Mesendoderm (in vitro differentiated cells): ENCODE results near the gene STRN.
A peak's percentile ranks its signal among the peaks of the same experiment; 100 is the strongest.
"Not testable (repeated sequence)": the region's sequence is repeated elsewhere in the genome, so short reads cannot be mapped to it uniquely, and the experiment has no call there.

ENCODE experiments used
- DNase-seq: peaks from one replicate; pipeline ENCODE4 v3.0.0; 2013
- H2AK5ac ChIP-seq: 2 replicates; pipeline ENCODE4 v1.6.1; 2013; ENCODE audit warnings: low read length, inconsistent platforms
- H2BK120ac ChIP-seq: 2 replicates; pipeline ENCODE4 v1.6.1; 2013; ENCODE audit warnings: low read depth, mild to moderate bottlenecking, low read length, moderate library complexity, mixed read lengths
- H2BK15ac ChIP-seq: replicated peaks from 2 replicates; pipeline ENCODE4 v1.6.1; 2013; ENCODE audit warnings: low read depth, mild to moderate bottlenecking, moderate library complexity
- H2BK5ac ChIP-seq: 2 replicates; pipeline ENCODE4 v1.6.1; 2013; ENCODE audit warnings: low read length, inconsistent platforms
- H3K18ac ChIP-seq: 2 replicates; pipeline ENCODE4 v1.6.1; 2013; ENCODE audit warnings: mild to moderate bottlenecking, low read length, mixed read lengths
- H3K23ac ChIP-seq: one replicate; pipeline ENCODE4 v1.6.1; 2013; ENCODE audit warnings: low read length
- H3K27ac ChIP-seq: 2 replicates; pipeline ENCODE4 v1.5.1; 2013; ENCODE audit warnings: low read depth, mild to moderate bottlenecking, inconsistent platforms, low read length, moderate library complexity
- H3K27me3 ChIP-seq: 2 replicates; pipeline ENCODE4 v1.6.1; 2013; ENCODE audit warnings: low read length, control low read depth, mild to moderate bottlenecking, inconsistent platforms; ENCODE audit not compliant: insufficient read depth, poor library complexity
- H3K36me3 ChIP-seq: 2 replicates; pipeline ENCODE4 v1.6.1; 2013; ENCODE audit warnings: low read length, inconsistent platforms; ENCODE audit not compliant: control insufficient read depth, insufficient read depth
- H3K4ac ChIP-seq: one replicate; pipeline ENCODE4 v1.6.1; 2013; ENCODE audit warnings: low read depth, mild to moderate bottlenecking, low read length, moderate library complexity
- H3K4me1 ChIP-seq: 2 replicates; pipeline ENCODE4 v1.6.1; 2013; ENCODE audit warnings: low read depth, low read length, inconsistent platforms; ENCODE audit not compliant: control insufficient read depth
- H3K4me2 ChIP-seq: 2 replicates; pipeline ENCODE4 v1.6.1; 2013; ENCODE audit warnings: low read length
- H3K4me3 ChIP-seq: 2 replicates; pipeline ENCODE4 v1.5.1; 2013; ENCODE audit warnings: mild to moderate bottlenecking, low read length
- H3K56ac ChIP-seq: one replicate; pipeline ENCODE4 v1.6.1; 2013; ENCODE audit warnings: low read length
- H3K79me1 ChIP-seq: 2 replicates; pipeline ENCODE4 v1.6.1; 2013; ENCODE audit warnings: low read length, inconsistent platforms
- H3K79me2 ChIP-seq: 2 replicates; pipeline ENCODE4 v1.6.1; 2013; ENCODE audit warnings: mild to moderate bottlenecking, low read length; ENCODE audit not compliant: control insufficient read depth, insufficient read depth
- H3K9ac ChIP-seq: 2 replicates; pipeline ENCODE4 v1.6.1; 2013; ENCODE audit warnings: low read length, inconsistent platforms
- H4K5ac ChIP-seq: one replicate; pipeline ENCODE4 v1.6.1; 2013; ENCODE audit warnings: low read length
- H4K8ac ChIP-seq: one replicate; pipeline ENCODE4 v1.6.1; 2013; ENCODE audit warnings: low read depth, mild to moderate bottlenecking, control low read depth, low read length, moderate library complexity
- WGBS: extraction: QIAGEN DNeasy Blood & Tissue Kit; methylation state at CpG from one replicate; pipeline ENCODE4 v1.1.7; 2013; ENCODE audit warnings: low lambda C conversion rate, missing lambda C conversion rate; ENCODE audit not compliant: insufficient coverage; ENCODE audit errors: extremely low coverage; 5-methylcytosine and 5-hydroxymethylcytosine counted together

STRN gene

DNA sequence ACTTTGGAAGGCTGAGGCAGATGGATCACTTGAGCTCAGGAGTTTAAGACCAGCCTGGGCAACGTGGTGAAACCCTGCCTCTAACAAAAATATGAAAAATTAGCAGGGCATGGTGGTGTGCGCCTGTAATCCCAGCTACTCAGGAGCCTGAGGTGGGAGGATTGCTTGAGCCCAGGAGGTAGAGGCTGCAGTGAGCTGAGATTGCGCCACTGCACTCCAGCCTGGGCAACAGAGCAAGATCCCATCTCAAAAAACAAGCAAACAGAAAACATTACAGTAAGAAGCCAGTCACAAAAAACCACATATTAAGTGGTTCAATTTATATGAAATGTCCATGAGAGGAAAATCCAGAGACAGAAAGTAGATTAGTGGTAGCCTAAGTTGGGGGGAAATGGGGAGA, 12.7 kb upstream of the STRN start:
- not testable (repeated sequence) for H4K8ac ChIP-seq, H3K9ac ChIP-seq, H3K27me3 ChIP-seq, H3K27ac ChIP-seq, H3K4me1 ChIP-seq, H3K4ac ChIP-seq, H3K18ac ChIP-seq, H4K5ac ChIP-seq, H2AK5ac ChIP-seq, H2BK5ac ChIP-seq, H2BK120ac ChIP-seq, H3K4me3 ChIP-seq, H3K79me1 ChIP-seq, H3K56ac ChIP-seq, H3K4me2 ChIP-seq, DNase-seq, H3K23ac ChIP-seq, H3K79me2 ChIP-seq, H3K36me3 ChIP-seq, H2BK15ac ChIP-seq
- no CpG with 5 or more reads among the region's 3 CpGs for WGBS

DNA sequence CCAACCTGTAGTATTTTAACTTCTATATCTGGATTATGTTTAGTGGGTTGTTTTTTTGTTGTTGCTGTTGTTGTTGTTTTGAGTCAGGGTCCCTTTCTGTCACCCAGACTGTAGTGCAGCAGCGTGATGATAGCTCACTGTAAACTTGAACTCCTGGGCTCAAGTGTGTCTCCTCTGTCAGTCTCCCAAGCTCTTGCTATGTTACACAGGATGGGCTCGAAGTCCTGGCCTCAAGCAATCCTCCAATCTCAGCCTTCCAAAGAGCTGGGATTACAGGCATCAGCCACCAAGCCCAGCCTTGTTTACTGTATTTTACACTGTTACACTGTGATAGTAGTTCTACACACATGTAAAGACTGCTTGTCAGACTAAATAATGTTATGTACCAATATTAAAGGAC, 9.7 kb upstream of the STRN start:
- H3K23ac ChIP-seq, result no peak overlapping the region
- H3K27me3 ChIP-seq, result no peaks in the 10 kb centered on the region
- WGBS, result no CpG with 5 or more reads among the region's 2 CpGs
- H3K4me3 ChIP-seq, result no peak overlapping the region
- H3K79me1 ChIP-seq, result no peaks in the 10 kb centered on the region
- no peak overlapping the region for H2BK15ac ChIP-seq
- no peak overlapping the region for H3K56ac ChIP-seq
- H2BK5ac ChIP-seq, result no peak overlapping the region
- H3K27ac ChIP-seq, result no peak overlapping the region
- no peak overlapping the region for H3K4ac ChIP-seq
- no peak overlapping the region for H4K5ac ChIP-seq
- no peak overlapping the region for H3K9ac ChIP-seq
- H3K36me3 ChIP-seq, result no peaks in the 10 kb centered on the region
- no peak overlapping the region for H4K8ac ChIP-seq
- no peak overlapping the region for H3K4me2 ChIP-seq
- H3K18ac ChIP-seq, result no peak overlapping the region
- no peak overlapping the region for H2BK120ac ChIP-seq
- H2AK5ac ChIP-seq, result no peak overlapping the region
- DNase-seq, result no peak
- no peaks in the 10 kb centered on the region for H3K4me1 ChIP-seq
- H3K79me2 ChIP-seq, result no peaks in the 10 kb centered on the region

DNA sequence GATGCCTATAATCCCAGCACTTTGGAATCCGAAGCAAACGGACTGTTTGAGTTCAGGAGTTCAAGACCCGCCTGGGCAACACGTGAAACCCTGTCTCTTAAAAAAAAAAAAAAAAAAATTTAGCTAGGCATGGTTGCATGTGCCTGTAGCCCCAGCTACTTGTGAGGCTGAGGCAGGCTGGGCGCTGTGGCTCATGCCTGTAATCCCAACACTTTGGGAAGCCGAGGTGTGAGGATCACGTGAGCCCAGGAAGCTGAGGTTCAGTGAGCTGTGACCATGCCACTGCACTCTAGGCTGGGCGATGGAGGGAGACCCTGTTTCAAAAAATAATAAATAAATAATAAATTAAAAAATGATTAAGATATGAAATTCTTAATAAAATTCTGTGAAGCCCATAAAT, 9.0 kb upstream of the STRN start:
- Histone ChIP-seq H3K23ac (no peak overlapping the region), H2BK15ac (no peak overlapping the region), H3K56ac (no peak overlapping the region), H2BK5ac (no peak overlapping the region), H4K8ac (no peak overlapping the region), H3K18ac (no peak overlapping the region), H3K79me2 (no peaks in the 10 kb centered on the region), H3K4me1 (no peaks in the 10 kb centered on the region), H3K27ac (no peak overlapping the region), H3K27me3 (no peaks in the 10 kb centered on the region), H3K79me1 (no peaks in the 10 kb centered on the region), H2AK5ac (no peak overlapping the region), H3K4ac (no peak overlapping the region), H2BK120ac (no peak overlapping the region), H3K4me2 (no peak overlapping the region), H4K5ac (no peak overlapping the region), H3K4me3 (no peak overlapping the region), H3K9ac (no peak overlapping the region), H3K36me3 (no peaks in the 10 kb centered on the region)
- DNase-seq, result no peak
- no CpG with 5 or more reads among the region's 8 CpGs for WGBS

DNA sequence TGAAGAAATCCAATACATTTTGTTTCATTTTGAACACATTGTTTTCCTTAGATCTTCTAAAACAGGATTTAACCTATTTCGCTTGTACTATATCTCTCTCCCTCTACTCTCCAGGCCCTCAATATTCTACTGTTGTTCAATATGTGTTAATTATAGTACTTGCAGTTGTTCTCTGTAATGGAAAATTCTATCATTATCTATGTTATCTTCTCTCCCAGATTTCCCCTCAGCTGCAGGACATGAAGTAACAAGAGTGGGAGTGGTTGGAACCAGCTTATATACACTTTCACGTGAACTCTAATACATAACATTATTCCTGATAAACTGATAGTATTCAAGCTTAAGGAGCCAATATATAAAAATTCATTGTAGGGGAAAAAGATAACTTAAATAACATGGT, 7.0 kb upstream of the STRN start:
- no peak for DNase-seq
- Histone ChIP-seq H3K27me3 (no peaks in the 10 kb centered on the region), H3K36me3 (no peaks in the 10 kb centered on the region), H2BK5ac (no peak overlapping the region), H3K4me1 (no peaks in the 10 kb centered on the region), H4K8ac (no peak overlapping the region), H4K5ac (no peak overlapping the region), H3K4me3 (no peak overlapping the region), H3K27ac (no peak overlapping the region), H2BK120ac (no peak overlapping the region), H3K79me1 (no peaks in the 10 kb centered on the region), H3K79me2 (no peaks in the 10 kb centered on the region), H3K56ac (no peak overlapping the region), H3K18ac (no peak overlapping the region), H3K9ac (no peak overlapping the region), H2BK15ac (no peak overlapping the region), H3K23ac (no peak overlapping the region), H2AK5ac (no peak overlapping the region), H3K4ac (no peak overlapping the region), H3K4me2 (no peak overlapping the region)
- WGBS, result no CpG with 5 or more reads among the region's 2 CpGs

DNA sequence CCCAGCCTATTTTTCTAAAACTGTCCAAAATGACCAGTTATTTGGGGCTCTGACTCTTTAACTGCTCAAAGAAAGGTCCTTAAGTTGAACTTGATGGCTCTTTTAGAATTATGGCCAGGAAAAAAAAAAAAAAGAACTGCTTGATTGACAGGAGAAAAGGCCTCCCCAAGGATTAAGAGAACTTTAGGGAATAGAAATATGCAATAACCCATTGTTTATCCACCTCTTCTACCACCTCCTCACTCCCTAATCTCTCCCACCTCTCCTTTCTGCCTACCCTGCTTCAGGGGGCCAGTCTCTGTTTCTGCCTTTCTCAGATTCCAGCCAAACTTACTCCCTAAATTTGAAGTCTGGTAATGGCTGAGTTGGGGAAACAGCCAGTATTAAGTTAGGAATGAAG, 5.7 kb upstream of the STRN start:
- Histone ChIP-seq H4K8ac (no peak overlapping the region), H3K9ac (no peak overlapping the region), H3K79me2 (no peaks in the 10 kb centered on the region), H3K27me3 (no peaks in the 10 kb centered on the region), H3K56ac (no peak overlapping the region), H3K23ac (no peak overlapping the region), H2BK120ac (no peak overlapping the region), H3K4me3 (no peak overlapping the region), H3K27ac (no peak overlapping the region), H3K18ac (no peak overlapping the region), H3K4ac (no peak overlapping the region), H3K79me1 (no peaks in the 10 kb centered on the region), H4K5ac (no peak overlapping the region), H3K4me2 (no peak overlapping the region), H3K4me1 (peaks cover 2% of the 10 kb centered on the region), H3K36me3 (no peaks in the 10 kb centered on the region), H2BK15ac (no peak overlapping the region), H2AK5ac (no peak overlapping the region), H2BK5ac (no peak overlapping the region)
- no peak for DNase-seq

DNA sequence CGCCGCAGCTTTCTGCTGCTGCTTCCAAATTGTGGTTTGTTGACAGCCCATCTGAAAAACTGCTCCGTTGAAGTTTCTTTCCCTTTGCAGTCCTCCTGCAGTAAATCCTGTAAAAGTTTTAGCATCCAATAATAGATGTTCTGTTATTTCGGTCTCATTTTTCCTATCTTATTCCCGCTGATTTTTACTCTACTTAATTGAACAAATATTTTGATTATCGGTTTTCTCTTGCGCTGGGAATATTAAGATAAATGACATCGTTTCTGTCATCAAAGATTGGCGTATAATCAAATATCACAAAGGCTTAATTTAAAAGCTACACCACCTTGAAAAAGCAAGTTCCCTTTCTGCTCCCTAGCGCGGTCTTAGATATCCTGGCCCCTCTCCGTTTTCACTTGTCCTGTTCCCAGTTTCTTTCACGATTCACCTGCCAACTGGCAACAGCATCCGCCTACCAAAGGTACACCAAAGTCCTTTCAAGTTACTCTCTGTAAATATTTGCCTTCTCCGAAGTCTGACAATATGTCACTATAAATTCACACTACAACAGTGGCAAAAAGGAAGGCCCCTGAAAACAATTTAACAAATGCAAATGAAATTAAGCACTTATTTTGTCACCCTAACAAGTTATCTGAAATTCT, 1.0 kb upstream of the STRN start:
- peak overlapping the region; percentile 42 for H3K18ac ChIP-seq

More for the DNA sequence above, 1.0 kb upstream of the STRN start:
- Histone ChIP-seq H2BK5ac (no peak overlapping the region), H3K4me2 (peak overlapping the region; percentile 90), H4K5ac (no peak overlapping the region), H3K36me3 (no peaks in the 10 kb centered on the region), H4K8ac (no peak overlapping the region), H3K4ac (peak overlapping the region; percentile 43), H3K4me1 (peaks cover 7% of the 10 kb centered on the region), H3K27me3 (no peaks in the 10 kb centered on the region), H3K9ac (peak overlapping the region; percentile 90), H2AK5ac (no peak overlapping the region), H3K79me2 (peaks cover 17% of the 10 kb centered on the region), H3K23ac (no peak overlapping the region), H2BK120ac (no peak overlapping the region), H2BK15ac (no peak overlapping the region), H3K79me1 (peaks cover 4% of the 10 kb centered on the region), H3K4me3 (peak overlapping the region; percentile 76), H3K27ac (peak overlapping the region; percentile 66), H3K56ac (peak overlapping the region; percentile 96)
- no CpG with 5 or more reads among the region's 15 CpGs for WGBS
- peak; percentile 29 for DNase-seq
